HUES64 (cell line): ENCODE results near the gene XDH.

ENCODE experiments used
- H3K27ac ChIP-seq: 2 replicates; pipeline ENCODE4 v1.7.0; 2013; ENCODE audit warnings: low read depth, low read length, inconsistent platforms
- H3K27me3 ChIP-seq: 2 replicates; pipeline ENCODE4 v1.6.1; 2013; ENCODE audit warnings: mild to moderate bottlenecking, low read length; ENCODE audit not compliant: insufficient read depth
- H3K36me3 ChIP-seq: 2 replicates; pipeline ENCODE4 v1.6.1; 2013; ENCODE audit warnings: mild to moderate bottlenecking, low read length; ENCODE audit not compliant: insufficient read depth
- H3K4me1 ChIP-seq: 2 replicates; pipeline ENCODE4 v1.6.1; 2013; ENCODE audit warnings: mild to moderate bottlenecking, low read length, moderate library complexity; ENCODE audit not compliant: insufficient read depth
- H3K4me3 ChIP-seq: 2 replicates; pipeline ENCODE4 v1.5.1; 2013; ENCODE audit warnings: mild to moderate bottlenecking, low read length, moderate library complexity
- H3K9ac ChIP-seq: 2 replicates; pipeline ENCODE4 v1.6.1; 2013; ENCODE audit warnings: mild to moderate bottlenecking, low read depth, low read length
- H3K9me3 ChIP-seq: 2 replicates; pipeline ENCODE4 v1.6.1; 2013; ENCODE audit warnings: low read depth, low read length; ENCODE audit not compliant: insufficient read depth
- WGBS: fragments of 150-250, 120-280 bp; methylation state at CpG from one replicate; pipeline ENCODE4 v1.1.7; 2013; ENCODE audit warnings: missing lambda C conversion rate; 5-methylcytosine and 5-hydroxymethylcytosine counted together

The XDH gene

DNA sequence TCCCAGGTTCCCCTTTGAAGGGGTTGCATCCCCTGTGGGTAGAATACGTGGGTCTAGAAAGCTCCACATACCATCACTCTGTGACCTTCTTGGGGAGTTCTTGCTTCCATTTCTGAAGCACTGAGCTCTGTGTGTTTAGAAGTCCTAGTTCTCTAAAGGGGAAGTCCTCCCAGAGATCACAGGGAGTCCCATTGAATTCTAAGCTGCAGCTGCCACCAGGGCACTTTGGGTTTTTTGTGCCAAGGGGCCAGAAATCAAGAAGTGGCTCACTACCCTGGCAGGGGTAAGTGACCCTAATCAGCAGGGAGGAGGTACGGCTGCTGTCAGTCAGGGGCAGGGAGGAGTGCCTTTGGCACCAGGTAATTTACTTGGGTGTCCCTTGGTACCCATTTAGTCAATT is 109.7 kb downstream of the XDH start:
- H3K9ac ChIP-seq: no peak overlapping the region
- H3K9me3 ChIP-seq: no peaks in the 10 kb centered on the region
- no peaks in the 10 kb centered on the region for H3K36me3 ChIP-seq
- peaks cover 11% of the 10 kb centered on the region for H3K4me1 ChIP-seq
- no peak overlapping the region for H3K4me3 ChIP-seq
- H3K27me3 ChIP-seq: no peaks in the 10 kb centered on the region
- 91% methylated on average over 2 of the region's 2 CpGs for WGBS
- H3K27ac ChIP-seq: no peak overlapping the region

DNA sequence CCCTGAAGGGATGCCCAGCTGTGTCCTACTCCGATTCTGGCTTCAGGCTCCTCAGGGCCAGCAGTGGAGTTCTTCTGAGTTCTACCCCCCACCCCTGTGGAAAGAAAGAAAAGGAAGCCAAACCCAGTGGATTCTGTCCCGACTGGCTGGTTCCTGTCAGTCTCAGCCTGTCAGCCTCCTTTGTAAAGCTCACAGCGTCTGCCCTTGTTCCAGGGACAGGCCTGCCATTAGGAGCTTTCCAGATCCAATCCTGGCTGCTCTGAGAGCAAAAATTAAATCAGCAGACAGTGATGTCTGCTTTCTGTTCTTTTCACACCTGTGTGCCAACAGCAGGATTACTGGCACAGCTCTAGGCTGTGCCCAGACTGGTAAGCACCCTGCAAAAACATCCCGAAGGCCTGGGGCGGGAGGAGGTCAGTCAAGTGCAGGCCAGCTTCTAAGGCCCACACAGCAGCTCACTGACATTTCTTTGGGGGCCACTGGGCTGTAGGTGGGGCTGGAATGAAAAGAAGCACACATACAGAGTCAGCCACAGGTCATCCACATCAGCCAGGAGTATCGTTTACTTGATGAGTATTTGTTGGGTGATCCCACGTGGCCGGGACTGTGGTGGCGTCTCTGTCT is 111.5 kb downstream of the XDH start:
- Histone ChIP-seq H3K27ac (no peak overlapping the region), H3K36me3 (no peaks in the 10 kb centered on the region), H3K27me3 (no peaks in the 10 kb centered on the region), H3K9me3 (no peaks in the 10 kb centered on the region), H3K4me3 (no peak overlapping the region), H3K4me1 (peaks cover 19% of the 10 kb centered on the region), H3K9ac (no peak overlapping the region)
- WGBS: 88% methylated on average over 9 of the region's 9 CpGs

DNA sequence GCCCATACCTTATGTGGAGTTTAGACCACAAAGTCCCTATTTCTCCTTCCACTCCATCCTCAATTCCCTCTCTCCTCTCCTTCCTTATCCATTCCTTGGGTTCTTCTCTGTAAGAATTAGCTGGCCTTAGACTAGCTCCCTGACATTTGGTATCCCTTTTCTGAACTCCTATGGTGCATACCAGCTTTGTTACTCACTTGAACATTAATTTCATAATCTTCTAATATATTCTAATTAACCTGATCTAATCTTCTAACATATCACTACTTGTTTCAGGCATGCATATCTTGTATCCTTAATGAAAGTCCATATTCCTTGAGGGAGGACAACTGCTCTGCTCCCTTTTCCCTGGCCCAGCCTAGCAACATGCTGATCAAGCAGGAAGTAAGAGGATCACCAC is 114.2 kb downstream of the XDH start:
- Histone ChIP-seq H3K27ac (no peak overlapping the region), H3K36me3 (no peaks in the 10 kb centered on the region), H3K9ac (no peak overlapping the region), H3K4me3 (no peak overlapping the region), H3K27me3 (no peaks in the 10 kb centered on the region), H3K4me1 (peaks cover 19% of the 10 kb centered on the region), H3K9me3 (no peaks in the 10 kb centered on the region)

DNA sequence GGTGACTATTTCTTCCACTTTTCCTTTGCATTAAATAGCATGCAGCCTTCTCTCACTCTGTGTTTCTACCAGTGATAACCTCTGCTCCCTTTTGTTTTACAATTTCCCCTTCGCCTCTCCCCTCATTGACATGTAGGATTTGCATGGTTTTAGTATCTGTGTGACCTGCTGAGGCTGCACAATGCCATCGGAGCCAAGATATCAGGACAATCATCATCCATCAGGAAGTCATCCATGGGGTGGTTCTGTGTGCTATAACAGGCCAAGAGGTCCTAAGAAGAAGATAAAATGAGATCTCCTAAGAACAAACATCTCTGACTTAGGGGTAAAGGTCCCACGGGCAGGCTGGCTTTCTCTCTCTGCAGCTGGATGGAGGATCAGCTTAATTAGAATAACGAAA is 115.0 kb downstream of the XDH start:
- H3K36me3 ChIP-seq: no peaks in the 10 kb centered on the region
- H3K9me3 ChIP-seq: no peaks in the 10 kb centered on the region
- peaks cover 19% of the 10 kb centered on the region for H3K4me1 ChIP-seq
- H3K27me3 ChIP-seq: no peaks in the 10 kb centered on the region
- no peak overlapping the region for H3K9ac ChIP-seq
- WGBS: 57% methylated on average over 4 of the region's 4 CpGs
- no peak overlapping the region for H3K4me3 ChIP-seq
- no peak overlapping the region for H3K27ac ChIP-seq

DNA sequence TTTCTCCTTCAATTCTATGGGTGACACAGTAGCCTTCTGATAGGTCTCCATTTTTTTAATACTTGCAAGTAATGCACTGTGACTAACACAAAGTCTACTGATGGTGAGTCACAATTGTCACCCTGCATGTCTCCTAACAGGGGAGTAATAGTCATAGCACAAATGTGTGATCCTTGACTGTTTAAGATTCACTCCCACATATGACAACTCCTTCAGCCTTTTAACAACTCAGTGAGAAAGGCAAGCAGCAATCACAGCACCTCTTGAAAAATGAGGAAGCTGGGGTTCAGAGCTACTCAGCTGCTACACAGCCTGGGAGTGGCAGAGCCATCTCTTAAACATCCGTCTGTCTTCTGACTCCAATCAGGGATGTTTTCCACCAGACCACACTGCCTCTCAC is 116.8 kb downstream of the XDH start:
- Histone ChIP-seq H3K36me3 (no peaks in the 10 kb centered on the region), H3K9me3 (no peaks in the 10 kb centered on the region), H3K4me3 (no peak overlapping the region), H3K4me1 (peaks cover 19% of the 10 kb centered on the region), H3K27ac (no peak overlapping the region), H3K27me3 (no peaks in the 10 kb centered on the region), H3K9ac (no peak overlapping the region)
- WGBS: 91% methylated on average over 1 of the region's 1 CpG

DNA sequence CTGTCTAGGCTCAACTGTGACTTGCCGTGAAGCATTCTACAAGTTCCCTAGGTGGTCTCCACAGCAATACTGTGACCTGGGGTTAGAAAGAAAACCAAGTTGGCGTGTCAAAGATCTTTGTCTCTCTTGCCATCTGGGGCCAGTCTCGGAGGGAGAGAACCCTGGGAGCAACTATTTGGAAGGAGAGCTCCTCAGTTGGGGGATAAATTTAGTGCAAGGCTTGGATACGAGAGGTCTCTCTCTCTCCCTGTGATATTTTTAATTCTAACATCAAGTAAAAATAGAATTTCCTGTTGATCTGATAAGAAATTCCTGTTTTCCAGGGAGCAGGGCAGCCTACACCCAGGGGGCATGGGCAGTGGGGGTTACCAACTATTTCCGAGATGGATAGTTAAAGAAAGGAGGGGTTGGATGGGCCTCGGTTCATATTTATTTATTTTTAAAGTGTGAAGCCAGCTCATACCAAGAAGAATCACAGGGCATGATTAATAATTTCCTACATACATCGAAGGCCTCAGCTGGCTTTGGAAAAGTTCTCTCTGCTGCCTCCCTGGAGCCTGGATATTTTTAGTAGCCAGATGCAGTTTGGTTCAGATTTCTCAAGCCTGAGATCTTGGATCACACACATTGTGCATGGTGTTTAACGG is 117.8 kb downstream of the XDH start:
- Histone ChIP-seq H3K4me1 (peaks cover 19% of the 10 kb centered on the region), H3K9me3 (no peaks in the 10 kb centered on the region), H3K36me3 (no peaks in the 10 kb centered on the region), H3K27me3 (no peaks in the 10 kb centered on the region), H3K9ac (no peak overlapping the region), H3K4me3 (no peak overlapping the region), H3K27ac (no peak overlapping the region)
- 88% methylated on average over 6 of the region's 8 CpGs for WGBS

DNA sequence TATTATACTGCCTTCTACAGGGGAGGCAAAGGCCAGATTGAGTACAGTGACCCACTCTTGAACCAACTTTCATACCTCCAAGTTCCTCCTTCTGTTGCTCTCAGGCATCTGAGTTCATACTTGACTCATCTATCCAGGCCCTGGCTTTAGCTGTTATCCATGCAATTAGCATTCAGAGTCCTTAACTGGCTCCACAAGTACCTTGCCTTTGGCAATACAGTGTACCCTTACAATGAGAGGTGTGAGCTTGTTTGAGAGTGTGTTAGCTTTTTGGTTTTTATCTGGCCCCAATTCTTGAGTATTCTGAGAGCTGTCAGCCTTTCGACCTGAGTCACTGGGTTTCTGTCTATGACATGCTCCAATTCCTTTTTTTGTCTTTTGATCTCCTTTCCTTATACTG is 120.3 kb downstream of the XDH start:
- Histone ChIP-seq H3K9me3 (no peaks in the 10 kb centered on the region), H3K27me3 (no peaks in the 10 kb centered on the region), H3K4me3 (no peak overlapping the region), H3K36me3 (no peaks in the 10 kb centered on the region), H3K4me1 (peaks cover 2% of the 10 kb centered on the region), H3K27ac (no peak overlapping the region), H3K9ac (no peak overlapping the region)
- WGBS: 96% methylated on average over 1 of the region's 1 CpG

DNA sequence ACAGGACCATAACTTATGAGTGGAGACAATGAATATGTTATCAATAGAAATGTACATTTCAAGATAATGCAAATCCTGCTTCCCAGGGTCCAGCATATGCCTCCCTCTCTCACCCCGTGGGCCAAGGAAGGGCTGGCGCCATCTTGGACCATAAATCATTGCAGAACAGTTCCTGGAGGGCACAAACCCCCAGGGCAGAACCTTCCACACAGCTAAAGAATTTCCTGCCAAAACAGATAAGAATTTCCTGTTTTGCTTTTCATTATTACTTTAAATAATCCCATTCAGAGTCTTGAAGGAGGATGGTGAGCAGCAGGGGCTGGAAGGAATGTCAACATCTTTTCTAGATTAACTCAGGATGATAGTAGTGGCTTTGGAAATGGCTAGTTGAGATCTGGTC is 126.9 kb downstream of the XDH start:
- H3K9me3 ChIP-seq: no peaks in the 10 kb centered on the region
- H3K9ac ChIP-seq: no peak overlapping the region
- H3K4me1 ChIP-seq: 0 out of 2 replicates have a peak, but pooled peaks cover 2% of the 10 kb centered on the region
- no peaks in the 10 kb centered on the region for H3K27me3 ChIP-seq
- no peak overlapping the region for H3K4me3 ChIP-seq
- H3K27ac ChIP-seq: no peak overlapping the region
- WGBS: 92% methylated on average over 2 of the region's 2 CpGs
- H3K36me3 ChIP-seq: no peaks in the 10 kb centered on the region

DNA sequence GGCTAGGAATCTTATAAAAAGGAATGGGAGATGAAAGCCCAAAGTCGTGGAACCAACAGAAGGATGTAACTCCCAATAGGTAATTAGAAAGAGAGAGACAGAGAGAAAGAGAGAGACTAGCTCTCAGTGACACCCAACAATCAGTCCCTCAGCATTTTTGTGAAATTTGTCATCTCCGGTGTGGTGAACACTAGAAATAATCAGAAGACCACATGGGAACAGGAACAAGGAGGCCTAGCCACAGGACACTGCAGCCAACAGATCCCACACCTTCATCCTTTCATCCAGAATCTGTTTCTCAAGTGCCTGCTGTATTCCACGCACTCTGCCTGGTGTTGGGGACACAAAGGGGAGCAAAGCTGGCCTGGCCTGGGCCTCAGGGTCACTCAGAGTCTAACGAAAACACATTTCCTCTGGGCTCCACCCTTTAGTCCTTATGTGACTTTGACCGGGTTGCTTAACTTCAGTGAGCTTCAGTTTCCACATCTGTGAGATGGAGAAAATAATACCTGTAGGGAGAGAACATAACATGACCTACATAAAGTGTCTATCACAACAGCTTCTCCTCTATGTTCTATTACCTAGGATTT is 127.5 kb downstream of the XDH start:
- Histone ChIP-seq H3K9me3 (no peaks in the 10 kb centered on the region), H3K27me3 (no peaks in the 10 kb centered on the region), H3K27ac (no peak overlapping the region), H3K4me1 (0 out of 2 replicates have a peak, but pooled peaks cover 2% of the 10 kb centered on the region), H3K4me3 (no peak overlapping the region), H3K9ac (no peak overlapping the region), H3K36me3 (no peaks in the 10 kb centered on the region)
- 87% methylated on average over 5 of the region's 5 CpGs for WGBS

DNA sequence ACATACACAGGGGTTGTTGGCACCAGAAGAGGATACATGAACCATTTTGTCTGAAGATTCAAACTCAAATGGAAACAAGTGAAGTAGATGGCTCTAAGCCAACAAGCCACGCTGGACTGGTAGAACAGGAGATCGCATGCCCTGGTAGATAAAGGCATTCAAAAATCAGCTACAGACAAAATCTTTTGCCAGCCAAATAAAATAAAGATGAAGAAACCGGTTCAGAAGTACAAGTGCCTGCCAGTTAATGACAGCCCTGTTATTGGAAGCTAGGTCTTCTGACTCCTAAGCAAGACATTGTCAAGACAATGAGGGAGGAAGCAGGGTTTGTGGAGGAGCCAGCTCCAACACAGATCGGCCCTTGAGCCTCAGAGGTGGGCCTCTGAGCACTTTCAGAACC is 128.3 kb downstream of the XDH start:
- Histone ChIP-seq H3K27me3 (no peaks in the 10 kb centered on the region), H3K9me3 (no peaks in the 10 kb centered on the region), H3K4me1 (0 out of 2 replicates have a peak, but pooled peaks cover 2% of the 10 kb centered on the region), H3K4me3 (no peak overlapping the region), H3K27ac (no peak overlapping the region), H3K36me3 (no peaks in the 10 kb centered on the region), H3K9ac (no peak overlapping the region)
- WGBS: 89% methylated on average over 4 of the region's 4 CpGs
